IPS-15b (cell line): ENCODE data around the gene SRSF6.
A peak's percentile ranks its signal among the peaks of the same experiment; 100 is the strongest.
"Not testable (repeated sequence)": the region's sequence is repeated elsewhere in the genome, so short reads cannot be mapped to it uniquely, and the experiment has no call there.

Experiments used
- H3K27me3 ChIP-seq: one replicate; pipeline ENCODE4 v1.6.1; 2013; ENCODE audit warnings: low read length; ENCODE audit not compliant: control insufficient read depth, insufficient read depth
- H3K36me3 ChIP-seq: one replicate; pipeline ENCODE4 v1.6.1; 2013; ENCODE audit warnings: low read length; ENCODE audit not compliant: control insufficient read depth, insufficient read depth
- H3K4me1 ChIP-seq: one replicate; pipeline ENCODE4 v1.6.1; 2013; ENCODE audit warnings: mild to moderate bottlenecking, low read length; ENCODE audit not compliant: control insufficient read depth, insufficient read depth
- H3K4me3 ChIP-seq: one replicate; pipeline ENCODE4 v1.5.1; 2013; ENCODE audit warnings: low read depth, low read length
- H3K9ac ChIP-seq: one replicate; pipeline ENCODE4 v1.6.1; 2013; ENCODE audit warnings: low read depth, mild to moderate bottlenecking, low read length
- H3K9me3 ChIP-seq: one replicate; pipeline ENCODE4 v1.6.1; 2013; ENCODE audit warnings: mild to moderate bottlenecking, low read length; ENCODE audit not compliant: control insufficient read depth, insufficient read depth

The SRSF6 gene

DNA sequence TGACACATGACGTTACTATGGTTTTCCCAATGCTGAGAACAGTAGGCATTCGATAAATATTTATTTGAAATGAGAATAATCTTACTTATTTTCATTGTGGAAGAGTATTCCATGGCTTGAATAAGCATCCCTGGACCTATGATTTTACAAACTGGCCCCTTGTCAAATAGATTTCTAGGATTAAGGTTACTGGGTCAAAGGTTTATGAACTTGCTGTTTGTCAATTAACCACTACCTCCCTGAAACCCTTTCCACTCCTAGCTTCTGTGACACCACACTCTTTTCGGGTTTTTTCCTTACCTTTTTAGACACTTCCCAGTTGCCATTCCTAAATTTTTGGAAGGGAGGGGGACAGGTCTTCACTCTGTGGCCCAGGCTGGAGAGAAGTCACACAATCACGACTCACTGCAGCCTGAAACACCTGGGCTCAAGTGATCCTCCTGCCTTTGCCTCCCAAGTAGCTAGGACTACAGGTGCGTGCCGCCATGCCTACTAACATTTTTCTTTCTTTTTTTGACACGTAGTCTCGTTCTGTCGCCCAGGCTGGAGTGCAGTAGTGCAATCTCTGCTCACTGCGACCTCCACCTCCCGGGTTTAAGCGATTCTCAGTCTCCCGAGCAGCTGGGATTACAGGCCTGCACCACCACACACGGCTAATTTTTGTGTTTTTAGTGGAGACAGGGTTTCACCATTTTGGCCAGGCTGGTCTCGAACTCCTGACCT, 5.1 kb upstream of the SRSF6 start:
- H3K4me3 ChIP-seq: no peak overlapping the region
- no peaks in the 10 kb centered on the region for H3K36me3 ChIP-seq
- H3K27me3 ChIP-seq: no peaks in the 10 kb centered on the region
- no peak overlapping the region for H3K9ac ChIP-seq
- no peaks in the 10 kb centered on the region for H3K9me3 ChIP-seq
- no peaks in the 10 kb centered on the region for H3K4me1 ChIP-seq

DNA sequence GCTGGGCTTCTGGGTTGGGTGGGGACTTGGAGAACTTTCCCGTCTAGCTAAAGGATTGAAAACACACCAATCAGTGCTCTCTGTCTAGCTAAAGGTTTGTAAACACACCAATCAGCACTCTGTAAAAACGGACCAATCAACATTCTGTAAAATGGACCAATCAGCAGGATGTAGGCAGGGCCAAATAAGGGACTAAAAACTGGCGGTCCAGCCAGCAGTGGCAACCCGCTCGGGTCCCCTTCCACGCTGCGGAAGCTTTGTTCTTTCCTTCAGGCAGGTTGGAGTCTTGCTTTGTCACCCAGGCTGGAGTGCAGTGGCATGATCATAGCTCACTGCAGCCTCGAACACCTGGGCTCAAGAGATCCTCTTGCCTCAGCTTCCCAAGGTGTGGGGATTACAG, 1.4 kb upstream of the SRSF6 start:
- peak overlapping the region; percentile 72 for H3K9ac ChIP-seq

GRCh38 chr20:43456809-43457639, 672 bp upstream of the SRSF6 start:
- Histone ChIP-seq H3K36me3 (peaks cover 22% of the 10 kb centered on the region), H3K9ac (peak overlapping the region; percentile 100), H3K27me3 (no peaks in the 10 kb centered on the region), H3K4me3 (peak overlapping the region; percentile 76), H3K9me3 (no peaks in the 10 kb centered on the region), H3K4me1 (peaks cover 5% of the 10 kb centered on the region)

More for the DNA sequence above, 1.4 kb upstream of the SRSF6 start:
- H3K9me3 ChIP-seq, H3K4me1 ChIP-seq, H3K27me3 ChIP-seq: not testable (repeated sequence)
- Histone ChIP-seq H3K36me3 (peaks cover 22% of the 10 kb centered on the region), H3K4me3 (peak overlapping the region; percentile 76)

- no peaks in the 10 kb centered on the region for H3K27me3 ChIP-seq
- peaks cover 5% of the 10 kb centered on the region for H3K4me1 ChIP-seq
- H3K36me3 ChIP-seq: peaks cover 22% of the 10 kb centered on the region
- peak overlapping the region; percentile 76 for H3K4me3 ChIP-seq
- H3K9ac ChIP-seq: peak overlapping the region; percentile 100
- H3K9me3 ChIP-seq: no peaks in the 10 kb centered on the region
These were observed 777 bp downstream of the SRSF6 start for GRCh38 chr20:43458422-43458924.

- H3K4me1 ChIP-seq: peaks cover 5% of the 10 kb centered on the region
- H3K4me3 ChIP-seq: peak overlapping the region; percentile 76
- no peaks in the 10 kb centered on the region for H3K27me3 ChIP-seq
- peaks cover 25% of the 10 kb centered on the region for H3K36me3 ChIP-seq
- H3K9me3 ChIP-seq: no peaks in the 10 kb centered on the region
- no peak overlapping the region for H3K9ac ChIP-seq
These were observed 1.6 kb downstream of the SRSF6 start for GRCh38 chr20:43459022-43459942.

GRCh38 chr20:43460172-43460829, 2.6 kb downstream of the SRSF6 start:
- Histone ChIP-seq H3K9ac (no peak overlapping the region), H3K27me3 (no peaks in the 10 kb centered on the region), H3K4me1 (peaks cover 5% of the 10 kb centered on the region), H3K9me3 (no peaks in the 10 kb centered on the region), H3K36me3 (peaks cover 27% of the 10 kb centered on the region), H3K4me3 (no peak overlapping the region)

- Histone ChIP-seq H3K9ac (no peak overlapping the region), H3K27me3 (no peaks in the 10 kb centered on the region), H3K36me3 (peaks cover 27% of the 10 kb centered on the region), H3K4me1 (peaks cover 5% of the 10 kb centered on the region), H3K4me3 (no peak overlapping the region), H3K9me3 (no peaks in the 10 kb centered on the region)
These were observed 3.1 kb downstream of the SRSF6 start for GRCh38 chr20:43460830-43461200.

DNA sequence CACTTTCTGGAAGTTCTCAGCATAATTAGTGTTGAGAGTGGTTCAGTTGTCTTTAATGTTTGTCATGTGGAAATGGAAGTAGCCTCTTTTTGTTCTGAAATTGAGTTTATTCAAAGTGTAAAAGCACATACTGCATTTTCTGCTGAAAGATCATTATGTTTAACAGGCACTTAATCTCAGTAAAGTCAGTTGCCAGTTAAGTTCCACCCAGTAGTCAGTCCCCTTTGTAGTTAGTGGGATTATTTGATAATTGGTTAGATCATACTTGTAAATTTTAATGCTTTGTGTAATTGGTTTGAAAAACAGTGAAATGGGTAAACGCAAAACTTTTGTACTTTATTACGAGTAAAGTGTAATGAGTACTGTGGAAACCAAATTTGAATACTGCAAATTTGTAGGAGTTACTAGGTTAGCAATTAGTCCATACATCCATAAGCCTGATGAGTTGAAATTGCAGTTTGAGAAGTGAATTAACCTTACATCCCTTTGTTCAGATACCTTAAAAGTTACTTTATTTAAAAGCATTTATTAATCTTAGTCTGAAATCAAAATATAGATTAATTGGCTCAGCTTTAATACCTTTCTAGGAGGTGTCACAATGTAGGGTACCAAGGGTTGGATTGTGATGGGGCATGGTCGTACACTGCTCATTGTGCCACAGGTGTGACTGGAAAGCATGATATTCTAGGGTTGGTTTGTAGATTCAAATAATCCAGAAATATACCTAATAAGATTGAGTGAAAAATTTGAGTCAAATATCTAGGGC, 4.4 kb downstream of the SRSF6 start:
- Histone ChIP-seq H3K27me3 (no peaks in the 10 kb centered on the region), H3K4me1 (peaks cover 5% of the 10 kb centered on the region), H3K9ac (no peak overlapping the region), H3K9me3 (no peaks in the 10 kb centered on the region), H3K36me3 (peaks cover 27% of the 10 kb centered on the region), H3K4me3 (no peak overlapping the region)

DNA sequence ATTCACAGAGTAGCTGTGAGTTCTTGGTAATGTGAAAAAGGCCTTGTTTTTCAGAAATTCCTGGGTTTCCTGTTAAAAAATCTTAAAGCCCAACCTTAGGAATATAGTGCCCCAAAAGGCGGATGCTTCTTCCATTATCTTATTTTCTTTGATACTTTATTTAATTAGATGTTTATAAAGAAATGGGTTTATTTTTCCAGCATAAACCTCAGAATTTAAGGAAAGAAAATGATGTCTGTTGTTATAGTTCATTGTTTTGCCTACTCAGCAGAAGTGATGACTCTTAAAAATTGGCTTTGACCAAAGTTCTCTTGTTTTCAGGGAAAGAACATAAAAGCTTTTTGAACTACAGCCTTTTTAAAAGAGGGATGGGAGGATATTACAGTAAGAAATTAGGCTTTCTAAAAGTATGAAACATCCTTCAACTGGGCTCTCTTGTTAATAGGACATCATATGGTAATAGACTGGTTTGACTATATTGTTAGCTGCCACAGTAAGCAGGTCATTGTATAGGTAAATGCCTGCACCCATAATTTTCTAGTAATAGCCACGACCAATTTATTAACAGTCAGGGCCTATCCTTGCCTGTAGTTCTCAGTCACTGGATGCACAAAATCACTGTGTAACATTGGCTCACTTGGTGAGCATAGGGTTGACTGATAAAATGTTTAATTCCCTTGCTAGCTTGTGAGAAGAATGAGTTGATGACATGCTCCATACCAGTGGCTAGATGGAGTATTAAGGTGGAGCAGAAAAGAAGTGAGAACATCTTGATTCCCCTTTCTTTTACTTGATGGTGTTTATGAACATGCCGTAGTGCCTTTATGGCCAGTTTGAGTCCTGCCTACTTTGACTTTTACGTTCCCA, 5.2 kb downstream of the SRSF6 start:
- no peaks in the 10 kb centered on the region for H3K27me3 ChIP-seq
- no peak overlapping the region for H3K9ac ChIP-seq
- H3K4me1 ChIP-seq: peaks cover 5% of the 10 kb centered on the region
- no peak overlapping the region for H3K4me3 ChIP-seq
- H3K36me3 ChIP-seq: peaks cover 25% of the 10 kb centered on the region
- no peaks in the 10 kb centered on the region for H3K9me3 ChIP-seq
